GM19455 (cell line): Measurements from ENCODE around the gene GPR146.

Source experiments
- ATAC-seq: cut with Tn5 transposase; IDR thresholded peaks from one replicate; pipeline ENCODE4 v1.9.1; 2021; ENCODE audit not compliant: unreplicated experiment

GPR146 gene

GRCh38 chr7:1103789-1104515, 59.6 kb downstream of the GPR146 start:
- ATAC-seq: no peak

DNA sequence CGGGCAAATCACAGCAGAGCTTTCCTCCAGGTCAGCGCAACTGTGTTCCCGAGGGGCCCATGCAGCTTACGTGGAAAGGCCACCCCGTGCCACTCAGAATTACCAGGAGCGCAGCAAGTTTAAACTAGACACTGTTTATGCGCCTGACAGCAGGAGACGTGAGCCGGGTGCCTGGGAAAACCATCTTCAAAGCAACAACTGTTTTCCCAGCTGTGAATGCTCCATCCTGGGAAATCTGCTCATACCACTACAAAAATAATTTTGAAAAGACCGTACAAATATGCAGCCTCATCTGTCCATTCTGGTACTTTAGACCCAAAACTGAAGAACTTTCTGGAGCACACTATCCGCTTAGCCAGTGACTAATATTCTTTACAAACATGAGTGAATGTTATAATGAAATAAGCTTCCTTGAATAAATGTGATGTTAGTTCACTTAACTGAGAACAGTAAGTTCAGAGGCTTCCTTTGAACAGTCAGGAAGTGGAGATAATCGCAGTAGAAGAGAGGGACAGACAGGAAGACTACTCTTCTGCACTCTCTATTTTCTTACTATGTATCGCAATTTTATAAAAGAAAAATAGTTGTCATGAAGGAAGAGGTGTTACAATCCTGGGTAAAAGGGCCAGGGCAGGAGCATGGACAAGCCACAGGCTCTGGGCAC, 60.3 kb downstream of the GPR146 start:
- ATAC-seq: no peak

DNA sequence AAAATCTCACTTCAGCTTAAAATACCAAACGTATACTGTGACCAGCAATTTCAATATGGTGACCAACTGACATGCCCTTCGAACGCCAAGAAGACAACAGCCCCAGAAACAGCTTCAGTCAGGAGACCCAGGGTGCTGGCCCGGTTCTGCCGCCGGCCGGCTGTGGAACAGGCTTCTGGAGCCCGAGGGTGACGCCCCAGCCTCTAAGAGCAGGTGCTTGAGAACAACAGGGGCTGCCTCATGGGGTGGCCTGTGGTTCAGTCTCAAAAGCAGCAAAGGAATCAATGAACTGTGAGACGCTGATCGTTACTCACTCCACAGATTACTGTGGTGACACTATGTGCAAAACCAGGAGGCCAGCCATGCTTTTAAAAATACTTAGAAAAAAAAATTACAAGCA, 60.8 kb downstream of the GPR146 start:
- ATAC-seq: no peak

GRCh38 chr7:1106063-1106792, 61.9 kb downstream of the GPR146 start:
- ATAC-seq: no peak

DNA sequence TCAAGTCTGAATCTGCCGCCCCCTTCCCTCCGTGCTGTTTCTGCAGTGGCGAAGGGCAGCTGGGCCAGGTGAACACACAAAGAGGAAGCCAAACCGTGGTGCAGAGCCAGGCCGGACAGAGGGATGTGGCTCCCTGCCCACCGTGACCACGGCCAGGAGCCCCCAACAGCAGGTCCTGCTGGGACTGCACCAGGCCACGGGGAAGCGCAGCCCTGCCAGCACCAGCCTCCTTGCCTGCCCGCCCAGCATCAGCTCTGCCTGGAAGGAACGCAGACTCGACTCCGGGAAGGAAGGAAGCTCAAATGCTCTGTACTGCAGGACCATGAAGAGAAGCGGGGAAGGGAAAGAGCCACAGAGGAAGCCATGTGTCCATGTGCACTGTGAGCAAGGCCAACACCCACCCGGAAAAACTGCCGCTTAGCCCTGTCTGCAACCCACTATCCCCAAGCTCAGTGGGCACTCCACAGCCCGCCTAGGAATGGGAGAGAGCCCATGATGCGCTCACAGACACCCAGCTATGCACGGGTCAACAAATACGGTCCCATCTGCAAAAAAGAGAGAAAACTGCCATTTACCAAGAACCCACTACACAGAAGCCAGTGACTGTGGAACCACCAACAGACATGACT, 62.6 kb downstream of the GPR146 start:
- no peak for ATAC-seq

DNA sequence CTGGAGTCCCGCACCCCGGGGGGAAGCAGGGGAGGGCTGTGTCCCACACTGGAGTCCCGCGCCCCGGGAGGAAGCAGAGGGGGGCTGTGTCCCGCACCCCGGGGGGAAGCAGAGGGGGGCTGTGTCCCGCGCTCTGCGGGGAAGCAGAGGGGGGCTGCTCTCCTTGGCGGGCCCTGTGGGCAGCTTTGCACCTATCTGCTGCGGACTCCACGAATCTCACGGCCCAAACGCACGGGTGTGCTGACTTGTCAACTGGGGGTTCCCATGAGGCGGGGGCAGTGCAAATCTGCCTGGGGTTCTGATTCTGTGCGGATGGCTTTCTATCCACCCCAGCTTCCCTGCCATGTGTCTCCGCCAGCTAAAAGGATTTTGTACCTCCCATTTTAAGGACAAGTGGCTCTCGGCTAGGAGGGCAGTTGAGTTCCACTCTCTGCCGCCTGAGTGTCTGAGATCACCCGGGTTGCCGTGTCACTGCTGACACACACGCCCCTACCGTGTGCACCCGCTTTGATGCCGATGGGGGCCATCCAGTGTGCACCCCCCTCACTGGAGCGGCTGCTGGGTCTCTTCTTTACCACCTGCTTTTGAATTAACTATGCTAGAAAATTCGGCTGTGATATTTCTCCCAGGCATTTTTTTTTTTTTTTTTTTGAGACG, 64.0 kb downstream of the GPR146 start:
- ATAC-seq: no peak
